ENCODE data around the gene GNE. TPM values are rescaled to one million over a fixed set of nuclear protein-coding genes. Genes with fewer than 3 reads are reported as not detected.

Gene GNE
- total and polyA plus RNA-seq, 2 donors from 2014 or later = 10.3 to 48.1 TPM

GRCh38 chr9:36221667-36222066 lies 36.6 kb downstream of the GNE start:
- Histone ChIP-seq H3K9ac (ENCODE audit: low read length in 3 of 3) (no peak overlapping the region), H3K36me3 (ENCODE audit: control insufficient read depth in 2 of 3, insufficient read depth in 3 of 3, low read length in 3 of 3) (peaks cover 17 to 61% (median 31%) of the 10 kb centered on the region in 3 donors), H3K4me3 (ENCODE audit: low read length in 3 of 3) (no peak overlapping the region), H3K9me3 (ENCODE audit: control insufficient read depth in 2 of 3, insufficient read depth in 1 of 3, low read length in 3 of 3) (peaks cover 0 to 4% (median 4%) of the 10 kb centered on the region in 3 donors), H3K27me3 (ENCODE audit: control insufficient read depth, insufficient read depth, low read length) (no peaks in the 10 kb centered on the region), H3K4me1 (ENCODE audit: control insufficient read depth in 2 of 3, insufficient read depth in 2 of 3, low read depth in 1 of 3, low read length in 3 of 3) (no peaks in the 10 kb centered on the region), H3K27ac (ENCODE audit: low read depth in 2 of 2, low read length in 2 of 2) (no peak overlapping the region)
- intact Hi-C loops (cut with DNase I) = no loop called here
- TF ChIP-seq CTCF (IDR thresholded peaks at IDR 0.05; ENCODE audit: borderline replicate concordance, extremely low read depth, insufficient read depth) = no peak
- FAIRE-seq (no peak), DNase-seq (no peak)

- no peaks in the 10 kb centered on the region for H3K4me1 ChIP-seq (ENCODE audit: control insufficient read depth in 2 of 3, insufficient read depth in 2 of 3, low read depth in 1 of 3, low read length in 3 of 3)
- TF ChIP-seq CTCF (IDR thresholded peaks at IDR 0.05; ENCODE audit: borderline replicate concordance, extremely low read depth, insufficient read depth) = no peak
- H3K36me3 ChIP-seq (ENCODE audit: control insufficient read depth in 2 of 3, insufficient read depth in 3 of 3, low read length in 3 of 3) = peaks cover 17 to 62% (median 30%) of the 10 kb centered on the region in 3 donors
- FAIRE-seq = no peak
- peaks cover 0 to 4% (median 4%) of the 10 kb centered on the region in 3 donors for H3K9me3 ChIP-seq (ENCODE audit: control insufficient read depth in 2 of 3, insufficient read depth in 1 of 3, low read length in 3 of 3)
- H3K9ac ChIP-seq (ENCODE audit: low read length in 3 of 3) = no peak overlapping the region
- no peak overlapping the region for H3K4me3 ChIP-seq (ENCODE audit: low read length in 3 of 3)
- H3K27me3 ChIP-seq (ENCODE audit: control insufficient read depth, insufficient read depth, low read length) = no peaks in the 10 kb centered on the region
- no peak for DNase-seq
- intact Hi-C loops (cut with DNase I) = no loop called here
- no peak overlapping the region for H3K27ac ChIP-seq (ENCODE audit: low read depth in 2 of 2, low read length in 2 of 2)
These were observed 39.8 kb downstream of the GNE start for GRCh38 chr9:36218411-36218901.

GRCh38 chr9:36218011-36218410 lies 40.2 kb downstream of the GNE start:
- H3K9ac ChIP-seq (ENCODE audit: low read length in 3 of 3) = no peak overlapping the region
- peaks cover 0 to 4% (median 4%) of the 10 kb centered on the region in 3 donors for H3K9me3 ChIP-seq (ENCODE audit: control insufficient read depth in 2 of 3, insufficient read depth in 1 of 3, low read length in 3 of 3)
- FAIRE-seq = no peak
- peaks cover 13 to 57% (median 28%) of the 10 kb centered on the region in 3 donors for H3K36me3 ChIP-seq (ENCODE audit: control insufficient read depth in 2 of 3, insufficient read depth in 3 of 3, low read length in 3 of 3)
- no peak overlapping the region for H3K4me3 ChIP-seq (ENCODE audit: low read length in 3 of 3)
- no peak overlapping the region for H3K27ac ChIP-seq (ENCODE audit: low read depth in 2 of 2, low read length in 2 of 2)
- intact Hi-C loops (cut with DNase I) = no loop called here
- no peak for TF ChIP-seq CTCF (IDR thresholded peaks at IDR 0.05; ENCODE audit: borderline replicate concordance, extremely low read depth, insufficient read depth)
- no peaks in the 10 kb centered on the region for H3K4me1 ChIP-seq (ENCODE audit: control insufficient read depth in 2 of 3, insufficient read depth in 2 of 3, low read depth in 1 of 3, low read length in 3 of 3)
- no peaks in the 10 kb centered on the region for H3K27me3 ChIP-seq (ENCODE audit: control insufficient read depth, insufficient read depth, low read length)
- no peak for DNase-seq

Measured in kidney (tissue), 14 donors.